ENCODE measurements around the gene HIC1.

Gene HIC1

DNA sequence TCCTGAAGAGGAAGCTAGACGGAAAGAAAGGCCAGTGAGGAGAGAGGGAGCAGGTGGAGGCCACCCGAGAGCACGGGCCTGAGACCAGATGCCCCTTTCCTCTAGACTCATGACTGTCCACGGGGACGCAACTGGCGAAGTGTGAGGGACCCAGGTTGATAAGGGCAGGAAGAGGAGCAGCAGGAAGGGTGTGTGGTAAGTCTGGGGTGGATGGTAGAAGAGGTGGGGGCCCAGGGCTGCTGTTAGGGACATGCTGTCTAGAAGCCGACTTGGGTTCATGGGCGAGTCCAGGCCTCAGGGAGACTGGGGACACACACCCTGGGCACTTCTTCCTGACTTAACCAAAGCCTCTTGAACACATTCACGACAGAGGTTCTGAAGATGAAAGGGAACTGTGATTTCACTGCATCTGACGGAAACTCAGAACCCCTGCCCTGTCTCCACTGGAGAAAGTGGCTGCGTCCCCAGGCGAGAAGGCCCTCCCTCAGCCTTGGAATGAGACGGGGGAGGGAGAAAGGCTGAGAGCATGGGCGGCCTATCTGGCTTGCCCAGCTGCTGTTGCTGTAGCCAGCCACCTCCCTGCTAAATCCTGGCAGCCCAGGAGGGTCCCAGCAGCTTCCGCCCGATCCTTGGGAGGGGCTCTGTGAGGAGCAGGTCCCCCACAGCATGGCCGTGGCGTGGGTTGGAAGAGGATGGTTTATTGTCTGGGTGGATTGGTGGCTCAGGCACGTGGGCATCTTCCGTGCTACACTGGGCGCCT is 6.0 kb downstream of the HIC1 start:
- DNase-seq (ENCODE audit: low spot score), result no peak

DNA sequence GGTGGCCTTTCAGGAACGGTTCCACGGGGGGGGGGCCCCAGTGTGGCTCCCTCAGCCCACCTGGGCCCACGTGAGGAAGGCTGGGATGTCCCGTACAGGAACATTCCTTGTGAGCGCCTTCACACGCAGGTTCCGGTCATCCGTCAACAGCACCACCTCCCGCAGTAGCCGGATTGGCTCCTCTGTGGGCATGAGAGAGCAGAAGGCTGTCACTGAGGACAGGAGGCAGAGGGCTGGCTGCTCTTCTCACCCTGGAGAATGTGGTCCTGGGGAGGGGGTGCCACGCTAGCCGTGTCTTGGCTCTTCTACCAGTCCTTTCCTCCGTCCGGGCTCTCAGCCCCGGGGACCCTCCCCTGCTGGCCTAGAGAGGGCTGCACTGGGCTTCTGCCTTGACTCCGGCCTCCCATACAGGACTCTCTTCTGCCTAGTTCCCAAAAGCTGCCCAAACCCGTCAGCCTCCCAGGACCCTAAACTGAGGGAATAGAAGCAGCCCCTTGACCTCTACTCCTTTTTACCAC is 6.6 kb downstream of the HIC1 start:
- no peak for DNase-seq (ENCODE audit: low spot score)

DNA sequence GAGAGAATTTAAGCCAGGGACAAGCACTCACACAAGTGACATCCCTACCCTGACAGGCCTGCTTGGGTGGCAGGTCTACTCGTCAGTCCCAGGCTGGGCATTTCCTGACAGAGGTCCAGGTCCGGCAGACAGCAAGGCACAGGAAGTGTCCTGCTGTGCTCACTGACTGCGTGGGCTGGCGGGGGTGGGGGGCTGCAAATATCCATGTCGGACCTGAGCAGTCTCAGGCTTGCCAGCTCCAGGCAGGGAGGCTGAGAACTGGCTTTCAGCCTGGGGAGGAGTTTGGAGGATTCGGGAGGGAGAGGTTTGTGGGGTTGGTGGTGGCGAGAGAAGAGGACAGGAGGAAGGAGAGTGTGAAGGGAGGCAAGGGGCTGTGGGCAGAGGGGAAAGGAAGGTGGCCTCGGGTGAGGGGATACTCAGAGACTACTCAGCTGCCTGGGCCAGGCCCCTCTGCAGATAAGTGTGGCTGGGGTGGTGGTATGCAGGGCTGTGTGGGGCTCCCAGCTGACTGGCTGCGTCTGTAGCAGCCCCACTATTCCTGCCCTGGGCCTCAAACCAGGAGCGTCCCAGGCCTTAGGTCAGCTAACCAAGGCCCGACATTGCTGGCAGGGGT is 7.8 kb downstream of the HIC1 start:
- no peak for DNase-seq (ENCODE audit: low spot score)

DNA sequence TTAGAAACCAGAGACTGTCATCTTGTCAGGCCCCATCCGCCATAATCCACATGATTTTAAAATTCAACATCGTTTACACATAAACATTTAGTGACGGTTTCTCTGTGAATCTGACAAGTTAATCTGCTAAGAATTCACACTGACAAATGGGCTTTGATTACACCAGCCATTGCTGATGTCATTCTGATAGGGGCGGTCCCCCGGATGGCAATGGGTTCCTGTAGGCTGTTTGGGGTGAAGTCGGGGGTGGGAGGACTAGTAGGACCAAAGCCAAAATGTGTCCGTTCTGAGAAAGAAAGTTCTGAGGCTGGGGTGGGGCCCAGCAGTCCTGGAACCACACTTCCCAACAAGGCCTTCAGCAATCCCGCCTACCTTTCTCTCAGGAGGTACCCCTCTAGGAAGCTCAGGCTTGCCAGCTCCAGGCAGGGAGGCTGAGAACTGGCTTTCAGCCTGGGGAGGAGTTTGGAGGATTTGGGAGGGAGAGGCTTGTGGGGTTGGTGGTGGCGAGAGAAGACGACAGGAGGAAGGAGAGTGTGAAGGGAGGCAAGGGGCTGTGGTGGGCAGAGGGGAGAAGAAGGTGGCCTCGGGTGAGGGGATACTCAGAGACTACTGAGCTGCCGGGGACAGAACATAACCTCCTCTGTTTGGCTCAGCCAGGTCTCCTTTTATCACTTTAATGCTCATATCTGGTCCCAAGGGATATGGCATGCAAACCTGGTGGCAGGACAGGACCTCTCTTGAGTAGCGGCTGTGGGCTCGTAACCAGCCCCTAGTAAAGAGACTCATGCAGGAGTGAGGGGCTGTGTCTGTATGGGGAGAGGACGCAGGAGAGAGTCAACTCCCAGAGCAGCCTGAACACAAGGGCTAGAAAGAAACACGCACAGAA is 8.6 kb downstream of the HIC1 start:
- no peak for DNase-seq (ENCODE audit: low spot score)

DNA sequence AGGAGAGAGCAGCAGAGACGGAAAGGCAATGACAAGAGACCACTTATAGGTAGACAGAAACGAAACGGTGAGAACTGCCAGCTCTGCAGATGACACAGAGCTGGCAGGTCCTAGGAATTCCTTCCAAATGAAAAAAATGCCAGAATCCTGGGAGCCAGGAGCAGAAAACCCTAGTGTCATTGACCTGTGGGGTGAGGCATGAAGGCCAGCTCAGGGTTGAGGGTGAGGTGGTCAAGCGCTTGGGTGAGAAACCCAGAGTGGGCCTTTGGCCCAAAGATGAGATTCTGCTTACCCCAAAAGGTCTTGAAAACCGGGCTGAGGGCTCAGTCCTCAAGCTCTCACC is 9.2 kb downstream of the HIC1 start:
- DNase-seq (ENCODE audit: low spot score), result no peak

DNA sequence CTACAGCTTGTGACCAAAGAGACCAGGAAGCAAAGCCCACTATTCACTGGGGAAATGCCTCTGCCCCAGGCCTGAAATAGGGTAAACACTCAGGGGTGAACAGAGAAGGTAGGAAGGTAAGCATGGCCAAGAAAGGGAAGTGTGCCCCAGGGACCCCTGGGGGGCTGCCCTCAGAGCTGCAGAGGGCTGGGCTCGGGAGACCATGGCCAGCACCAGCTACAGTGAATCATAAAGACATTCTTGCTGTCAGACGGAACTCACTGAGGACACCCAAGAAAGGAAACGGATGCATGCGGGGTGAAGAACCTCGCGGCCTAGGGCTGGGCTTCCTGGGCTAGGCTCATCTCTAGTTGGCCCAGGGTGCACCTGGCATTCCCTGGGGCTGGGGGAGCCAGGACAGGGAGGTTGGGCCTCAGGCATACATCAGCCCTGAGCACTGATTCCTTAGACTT is 9.6 kb downstream of the HIC1 start:
- no peak for DNase-seq (ENCODE audit: low spot score)

DNA sequence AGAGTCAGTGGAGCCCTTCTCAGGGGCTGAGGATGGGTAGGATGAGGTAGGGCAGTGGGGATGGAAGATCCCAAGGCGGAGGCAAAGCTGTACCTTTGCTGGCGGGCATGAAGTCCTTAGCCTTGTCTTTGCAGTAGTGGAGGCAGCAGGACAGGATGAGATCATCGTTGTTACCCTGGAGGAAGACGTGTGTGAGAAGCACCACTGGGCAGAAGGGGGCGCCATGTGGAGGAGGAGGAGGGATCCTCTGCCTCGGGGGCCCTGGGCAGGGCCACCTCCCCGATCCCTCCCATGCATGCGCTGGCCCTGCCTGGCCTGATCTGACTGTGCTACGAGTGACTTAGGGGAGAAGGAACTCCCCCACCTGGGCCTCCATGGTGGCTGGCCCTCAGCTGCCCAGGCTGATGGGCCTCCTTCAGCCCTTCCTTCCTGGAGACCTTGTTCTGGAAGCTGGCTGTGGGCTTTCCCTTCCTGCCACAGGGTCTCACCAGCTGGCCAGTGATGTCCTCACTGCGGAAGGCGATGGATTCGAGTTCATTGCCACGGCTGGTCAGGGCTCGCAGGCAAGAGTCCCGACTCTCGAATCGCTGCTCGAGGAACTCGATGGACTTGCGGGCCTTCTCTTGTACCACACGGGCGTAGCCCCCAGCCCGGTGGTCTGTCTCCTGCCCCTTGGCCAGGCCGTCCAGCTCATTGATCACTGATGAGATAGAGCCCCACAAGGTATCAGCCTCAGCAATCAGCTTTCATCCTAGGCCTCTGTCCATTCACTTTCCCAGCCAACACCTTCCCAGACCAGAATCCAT is 10.3 kb downstream of the HIC1 start:
- DNase-seq (ENCODE audit: low spot score), result no peak

DNA sequence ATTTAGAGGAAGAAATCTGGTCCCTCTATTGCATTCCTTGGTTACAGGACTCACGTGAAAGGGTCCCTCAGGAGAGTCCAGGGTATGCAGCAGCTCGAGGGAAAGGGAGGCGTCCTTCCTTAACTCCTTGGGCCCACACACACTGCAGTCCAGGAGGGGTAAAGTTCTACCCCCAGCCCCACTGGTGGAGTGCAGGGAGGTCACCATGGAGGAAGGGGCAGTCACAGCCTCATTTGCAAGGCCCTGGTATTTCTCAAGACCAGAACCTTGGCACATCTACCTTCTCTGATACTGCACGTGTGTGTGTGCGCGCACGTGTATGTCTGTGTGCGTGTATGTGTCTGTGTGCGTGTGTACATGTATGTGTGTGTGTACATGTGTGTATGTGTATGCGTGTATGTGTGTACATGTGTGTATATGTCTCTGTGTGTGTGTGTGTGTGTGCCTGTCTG is 11.1 kb downstream of the HIC1 start:
- no peak for DNase-seq (ENCODE audit: low spot score)

DNA sequence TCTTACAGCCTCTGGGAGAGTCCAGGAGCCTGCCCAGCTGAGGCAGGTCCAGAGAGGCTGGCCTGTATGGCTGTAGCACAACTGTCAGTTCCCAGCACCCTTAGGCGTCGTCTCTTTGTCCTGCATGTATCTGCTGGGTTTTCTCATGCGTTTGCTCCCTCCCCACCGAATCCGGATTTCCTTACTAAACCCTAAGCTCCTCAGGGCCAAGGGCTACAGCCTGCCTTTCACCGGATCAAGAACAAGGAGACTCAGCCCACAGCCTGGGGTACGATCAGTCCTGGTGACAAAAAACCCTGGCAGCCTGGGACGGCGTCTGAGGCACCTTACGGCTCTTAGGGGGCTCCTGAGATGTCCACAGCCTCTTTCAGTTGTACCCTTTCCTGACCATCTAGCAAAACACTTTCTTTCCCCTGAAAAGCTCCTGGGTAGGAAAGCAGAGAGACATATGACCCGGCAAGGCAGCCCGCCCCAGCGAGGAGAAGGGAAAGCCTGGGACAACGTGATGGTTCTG is 12.2 kb downstream of the HIC1 start:
- no peak for DNase-seq (ENCODE audit: low spot score)

DNA sequence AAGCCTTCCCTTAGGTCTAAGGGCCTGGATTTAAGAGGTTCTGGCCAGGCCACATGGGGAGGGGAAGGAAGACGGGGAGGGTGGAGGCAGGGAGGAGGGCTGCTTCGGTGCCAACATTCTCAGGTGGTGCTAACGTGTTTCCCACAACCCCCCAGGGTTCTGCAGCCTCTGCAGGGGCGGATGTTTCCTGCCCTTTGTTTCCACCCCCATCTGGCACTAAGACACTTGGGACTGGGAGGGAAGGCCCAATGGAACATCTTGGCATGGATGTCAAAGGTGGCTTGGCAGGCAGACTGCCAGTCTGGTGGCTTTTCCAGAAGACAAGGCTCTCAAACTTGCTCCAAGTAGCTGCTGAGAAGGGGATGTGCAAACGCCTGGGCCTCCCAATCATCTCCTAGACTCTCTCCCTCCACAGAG is 12.7 kb downstream of the HIC1 start:
- DNase-seq (ENCODE audit: low spot score), result no peak

DNA sequence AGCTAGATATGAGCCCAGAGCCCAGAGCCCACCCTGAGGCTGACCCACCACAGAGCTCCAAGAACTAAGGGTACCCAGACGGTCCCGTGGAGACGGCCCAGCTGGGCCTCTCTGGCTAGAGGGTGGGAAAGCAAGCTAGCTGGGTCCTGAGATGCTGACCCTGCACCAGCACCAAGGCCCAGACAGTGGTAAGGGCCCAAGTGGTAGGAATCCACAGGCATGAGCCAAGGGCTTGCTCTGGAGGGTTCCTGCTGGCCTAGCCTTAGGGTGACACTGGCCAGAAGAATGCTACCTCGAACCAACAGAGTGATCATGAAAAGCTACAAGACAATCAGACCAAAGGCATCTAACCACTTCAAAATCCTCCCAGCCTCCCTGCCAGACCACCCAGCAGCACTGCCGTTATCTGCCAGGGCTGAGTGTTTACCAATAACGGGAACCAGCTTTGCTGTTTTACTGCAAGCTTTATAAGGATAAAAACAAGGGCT is 13.2 kb downstream of the HIC1 start:
- no peak for DNase-seq (ENCODE audit: low spot score)

DNA sequence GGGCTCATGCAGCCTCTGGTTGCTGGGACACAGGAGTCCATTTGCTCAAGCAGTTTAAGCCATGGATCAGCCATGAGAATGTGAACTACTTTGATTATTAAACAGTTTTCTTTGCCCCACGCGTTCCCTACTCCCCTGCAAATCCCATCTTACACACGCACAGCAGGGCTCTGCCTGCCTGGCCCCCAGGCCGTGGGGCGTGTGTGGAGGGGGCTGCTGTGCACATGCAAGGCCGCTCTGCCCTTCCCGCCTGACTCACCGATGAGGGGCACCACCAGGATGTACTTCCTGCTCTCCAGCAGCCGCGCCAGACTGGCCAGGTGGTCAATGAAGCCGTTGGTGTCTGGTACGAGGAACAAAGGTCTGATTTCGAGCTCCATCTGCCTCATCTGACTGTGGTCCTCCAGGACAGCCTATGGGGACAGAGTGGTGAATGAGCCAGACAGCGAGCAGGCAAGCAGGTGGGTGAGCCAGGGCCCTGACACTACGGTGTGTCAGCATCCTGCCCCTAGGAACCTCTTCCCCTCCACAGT is 13.7 kb downstream of the HIC1 start:
- DNase-seq (ENCODE audit: low spot score), result no peak

DNA sequence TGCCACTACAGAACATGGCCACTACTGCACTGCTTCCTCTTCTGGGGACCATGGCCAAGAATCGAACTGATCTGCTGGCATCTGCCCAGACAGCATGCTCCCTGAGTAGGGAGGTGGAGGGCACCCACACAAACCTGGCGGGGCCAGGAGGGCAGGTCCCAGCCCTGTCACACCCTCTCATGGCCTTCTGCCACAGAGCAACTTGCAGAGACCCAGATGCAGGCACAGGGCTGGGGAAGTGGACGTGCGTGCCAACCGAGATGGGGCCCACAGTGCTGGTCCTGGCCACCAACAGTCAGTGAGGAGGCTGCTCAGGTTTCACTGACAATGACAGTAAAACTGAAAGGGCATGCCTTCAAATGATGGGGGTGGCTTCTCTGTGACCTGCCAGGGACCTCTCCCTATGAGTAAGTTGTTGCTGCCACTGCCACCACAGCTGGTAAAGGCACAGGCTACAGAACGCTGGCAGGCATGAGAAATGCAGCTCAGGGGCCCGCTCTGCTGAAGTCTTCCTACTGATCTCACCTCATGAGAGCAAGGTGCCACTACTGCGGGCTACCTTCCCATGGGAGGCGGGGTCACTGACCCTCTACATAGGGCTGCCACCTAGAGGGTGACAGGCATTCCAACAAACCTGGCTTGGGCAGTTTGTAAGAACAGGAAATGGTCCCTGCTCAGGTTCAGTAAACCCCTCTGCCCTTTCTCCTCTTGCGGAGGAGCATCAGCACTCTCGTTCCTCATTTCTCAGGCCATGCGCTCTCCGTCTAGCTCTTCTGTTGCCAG is 15.5 kb downstream of the HIC1 start:
- no peak for DNase-seq (ENCODE audit: low spot score)

DNA sequence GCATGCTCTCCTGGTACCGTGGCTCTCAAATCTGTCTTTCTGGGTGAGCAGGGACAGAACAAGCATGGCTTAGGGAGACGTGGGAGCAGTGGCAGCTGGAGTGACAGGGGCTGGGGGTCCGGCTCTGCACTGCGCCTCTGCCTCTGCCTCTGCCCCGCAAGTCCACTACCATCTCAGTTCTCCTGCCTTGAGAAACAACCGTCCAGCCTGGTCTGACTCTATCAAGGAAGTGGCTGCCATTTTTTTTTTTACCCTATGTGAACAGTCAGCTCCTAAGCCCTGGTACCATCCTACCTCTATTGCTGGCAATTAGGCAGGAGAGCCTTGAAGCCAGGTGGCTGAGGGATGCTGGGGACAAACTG is 16.1 kb downstream of the HIC1 start:
- DNase-seq (ENCODE audit: low spot score), result no peak

DNA sequence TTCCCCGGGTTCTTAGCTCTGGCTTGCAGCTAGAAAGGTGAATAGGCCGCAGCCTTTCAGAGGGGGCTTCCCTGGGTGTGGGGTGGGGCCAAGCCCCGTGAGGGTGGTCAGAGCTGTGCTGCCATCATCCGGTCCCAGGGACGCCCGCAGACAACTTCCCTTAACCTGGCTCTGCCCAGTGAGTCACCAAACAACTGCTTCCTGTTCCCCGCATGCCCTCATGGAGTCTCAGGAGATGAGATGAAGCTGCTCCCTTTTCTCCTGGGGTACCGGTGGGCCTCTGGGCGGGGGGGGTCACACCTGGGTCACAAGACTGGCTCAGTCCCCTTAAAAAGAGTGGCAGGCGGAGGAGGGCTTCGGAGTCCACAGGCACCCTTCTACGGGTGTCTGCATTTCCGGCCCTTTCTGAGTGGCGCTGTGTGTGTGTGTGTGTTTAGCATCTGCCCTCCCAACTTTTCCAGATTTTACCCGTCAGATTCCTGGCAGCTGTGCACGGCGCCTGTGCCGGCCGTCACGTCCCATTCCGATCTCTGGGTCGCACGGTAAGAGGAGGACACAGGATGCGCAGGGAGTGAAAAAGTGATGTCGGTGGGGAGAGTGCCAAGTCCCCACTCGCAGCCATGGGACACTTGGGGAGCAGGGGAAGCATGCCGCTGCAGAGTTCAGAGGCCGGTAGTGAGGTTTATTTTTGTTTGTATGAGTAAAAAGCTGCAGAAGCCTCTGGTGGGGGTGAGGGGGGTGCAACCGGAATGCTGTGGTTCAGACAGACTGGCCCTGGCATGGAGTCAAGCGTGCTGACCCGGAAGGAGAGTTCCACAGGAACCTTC is 16.8 kb downstream of the HIC1 start:
- no peak for DNase-seq (ENCODE audit: low spot score)

DNA sequence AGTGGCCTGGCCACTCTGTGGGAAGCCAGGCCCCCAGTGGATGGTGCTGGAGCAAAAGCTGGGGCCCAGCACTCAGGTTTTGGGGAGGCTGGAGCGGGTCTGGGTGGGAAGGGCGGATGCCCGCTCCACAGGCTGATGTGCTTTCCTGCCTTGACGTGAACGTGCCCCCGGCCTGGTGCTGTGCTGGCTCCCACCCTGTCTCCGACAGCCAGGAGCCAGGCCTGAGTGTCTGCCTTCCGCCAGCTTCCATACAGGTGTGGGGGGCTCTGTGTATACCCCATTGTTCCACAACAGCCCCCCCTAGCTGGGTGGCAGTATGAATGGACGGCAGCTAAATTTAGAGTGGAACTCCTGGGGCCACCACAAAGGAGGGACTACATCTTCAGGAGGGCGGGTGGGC is 20.0 kb downstream of the HIC1 start:
- no peak for DNase-seq (ENCODE audit: low spot score)

DNA sequence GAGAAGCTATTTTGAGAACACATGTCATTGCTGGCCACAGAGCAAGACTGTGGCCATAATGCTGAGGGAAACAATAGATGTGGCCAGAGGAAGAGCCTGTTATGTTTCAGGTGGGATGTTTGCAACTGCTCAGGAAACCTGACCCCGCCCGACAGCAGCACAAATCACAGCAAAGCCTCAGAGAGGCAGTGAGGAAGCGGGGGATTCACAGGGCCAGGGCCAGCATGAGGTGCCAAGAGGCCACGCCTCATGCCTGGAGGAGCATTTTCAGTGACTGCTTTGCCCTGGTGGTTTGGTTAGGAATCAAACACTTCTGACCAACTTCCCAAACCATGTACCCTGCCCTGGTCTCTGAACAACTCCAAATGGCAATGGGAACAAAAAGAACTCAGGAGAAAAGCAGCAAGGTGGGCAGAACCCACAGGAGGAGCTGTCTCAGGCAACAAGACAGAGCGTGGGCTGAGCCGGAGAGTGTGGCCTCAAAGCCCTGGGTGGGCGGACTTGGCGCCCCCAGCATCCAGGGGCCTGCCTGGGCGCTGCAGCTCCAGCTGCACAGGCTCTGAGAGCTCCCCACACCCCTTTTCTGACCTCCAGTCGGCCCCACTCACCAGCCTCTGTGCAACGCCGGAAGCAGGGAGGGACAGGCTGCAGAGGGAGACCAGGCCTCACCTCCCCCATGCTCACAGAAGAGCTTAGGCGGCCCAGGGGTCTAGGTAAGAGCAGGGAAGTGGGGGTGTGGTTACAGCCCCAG is 20.6 kb downstream of the HIC1 start:
- peak; percentile 57 for DNase-seq (ENCODE audit: low spot score)

Data from SK-N-DZ (cell line).